CD4-positive, alpha-beta T cell treated with Interleukin-4 for 4 hours (primary cell): ENCODE data around the gene IL6ST.
A peak's percentile ranks its signal among the peaks of the same experiment; 100 is the strongest.

Experiments used
- DNase-seq: peaks from one replicate; pipeline ENCODE4 v3.0.0-alpha.2; 2020

The IL6ST gene

DNA sequence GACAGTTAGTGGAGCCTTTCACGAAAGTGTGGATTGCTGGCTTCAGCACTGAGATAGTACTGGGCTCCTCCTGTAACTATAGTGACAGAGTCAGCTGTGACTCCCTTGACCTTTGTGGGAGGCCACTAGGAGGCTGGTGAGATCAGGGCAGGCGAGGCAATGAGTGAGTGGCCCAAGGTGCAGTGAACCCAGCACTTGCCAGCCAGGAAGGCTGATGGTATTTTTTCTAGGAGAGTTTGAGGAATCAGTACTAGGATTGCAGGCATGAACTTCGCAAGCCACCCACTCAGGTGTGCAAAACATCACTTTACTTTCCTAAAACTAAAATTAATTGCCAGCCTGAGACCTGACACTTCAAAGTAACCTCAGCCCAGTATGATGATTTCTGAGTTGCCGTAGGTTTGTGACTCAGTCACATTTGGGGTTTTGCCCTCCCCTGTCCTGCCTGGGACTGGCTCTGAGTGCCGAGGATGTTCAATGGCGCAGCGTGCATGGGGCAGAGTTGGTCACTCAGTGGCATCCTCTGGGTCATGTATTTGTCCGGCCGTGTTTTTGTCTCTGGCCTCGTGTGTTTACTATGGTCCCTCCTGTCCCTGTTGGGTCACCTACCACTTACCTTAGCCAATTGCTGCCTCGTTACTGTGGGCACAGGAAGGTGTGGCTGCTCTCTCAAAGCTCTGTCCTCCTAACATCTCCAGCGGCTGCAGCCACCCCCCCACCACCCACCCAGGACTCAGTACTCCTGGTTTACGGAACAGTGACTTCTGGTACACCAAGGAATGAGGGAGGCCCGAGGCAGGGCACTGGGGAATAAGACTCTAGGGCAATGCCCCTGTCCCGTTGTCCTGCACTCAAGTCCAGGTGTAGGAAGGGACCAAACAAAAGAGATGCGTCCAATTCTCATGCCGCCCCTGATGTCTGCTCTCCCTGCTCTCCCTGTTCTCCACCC lies 76.4 kb downstream of the IL6ST start:
- no peak for DNase-seq

DNA sequence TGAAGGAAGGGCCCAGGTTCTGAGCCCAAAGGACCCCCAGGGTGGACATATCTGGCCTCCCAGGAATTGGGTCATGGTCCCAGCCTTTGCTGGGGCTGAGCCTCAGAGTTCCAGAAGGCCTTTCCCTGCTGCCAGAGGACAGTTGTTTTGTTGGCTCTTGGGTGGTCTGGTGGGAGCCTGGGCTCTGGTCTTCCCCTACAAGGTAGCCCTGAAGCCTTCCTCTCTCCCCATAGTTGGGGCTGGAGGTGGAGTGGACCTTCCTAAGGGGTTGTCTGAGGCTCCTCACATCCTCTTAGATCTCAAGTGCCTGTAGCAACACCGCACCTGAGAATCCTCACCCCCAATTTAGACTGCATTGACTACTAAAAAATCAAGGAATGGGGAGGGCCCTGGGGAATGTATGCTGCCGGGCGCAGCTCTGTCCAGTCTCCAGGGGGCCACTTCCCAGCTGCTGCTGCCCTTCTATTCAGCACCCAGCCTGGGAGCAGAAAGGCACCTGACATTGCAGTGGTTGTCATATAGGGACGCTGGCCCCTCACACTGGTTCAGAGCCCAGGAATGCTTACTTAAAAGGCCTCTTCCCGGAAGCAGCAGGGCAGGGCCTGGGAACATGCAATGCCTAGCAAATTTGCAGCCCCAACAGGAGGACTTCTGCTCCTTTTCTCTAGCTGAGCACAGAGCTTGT lies 77.2 kb downstream of the IL6ST start:
- no peak for DNase-seq

DNA sequence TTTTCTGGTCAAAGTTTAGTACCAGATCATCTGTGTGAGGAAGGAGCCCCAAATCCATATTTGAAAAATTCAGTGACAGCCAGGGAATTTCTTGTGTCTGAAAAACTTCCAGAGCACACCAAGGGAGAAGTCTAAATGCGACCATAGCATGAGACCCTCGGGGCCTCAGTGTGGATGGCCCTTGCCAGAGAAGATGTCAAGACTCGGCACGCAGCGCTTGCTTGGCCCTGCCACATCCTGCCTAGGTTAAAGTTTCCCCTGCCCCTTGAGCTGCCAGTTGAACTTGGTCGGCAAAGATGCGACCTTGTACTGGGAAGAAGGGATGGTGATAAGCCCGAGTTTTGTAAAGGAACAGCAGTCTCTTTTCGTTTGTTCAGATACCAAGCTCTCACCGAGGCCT lies 77.8 kb downstream of the IL6ST start:
- no peak for DNase-seq

DNA sequence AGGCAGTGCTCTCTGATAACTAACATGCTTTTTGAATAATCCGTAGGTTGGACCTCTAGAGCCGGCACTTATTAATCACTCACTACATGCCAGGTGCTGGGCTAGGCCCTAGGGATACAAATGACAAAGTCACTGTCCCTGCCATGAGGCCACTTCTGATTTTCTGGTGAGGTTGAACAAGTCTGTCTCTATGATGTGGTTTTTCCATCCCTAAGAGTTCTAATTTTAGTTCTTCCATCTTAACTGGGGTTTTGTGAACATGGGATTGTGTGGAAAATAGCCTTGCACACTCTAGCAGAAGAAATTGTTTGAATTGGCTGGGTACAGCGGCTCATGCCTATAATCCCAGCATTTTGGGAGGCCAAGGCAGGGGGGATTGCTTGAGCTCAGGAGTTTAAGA lies 79.0 kb downstream of the IL6ST start:
- DNase-seq, result no peak

DNA sequence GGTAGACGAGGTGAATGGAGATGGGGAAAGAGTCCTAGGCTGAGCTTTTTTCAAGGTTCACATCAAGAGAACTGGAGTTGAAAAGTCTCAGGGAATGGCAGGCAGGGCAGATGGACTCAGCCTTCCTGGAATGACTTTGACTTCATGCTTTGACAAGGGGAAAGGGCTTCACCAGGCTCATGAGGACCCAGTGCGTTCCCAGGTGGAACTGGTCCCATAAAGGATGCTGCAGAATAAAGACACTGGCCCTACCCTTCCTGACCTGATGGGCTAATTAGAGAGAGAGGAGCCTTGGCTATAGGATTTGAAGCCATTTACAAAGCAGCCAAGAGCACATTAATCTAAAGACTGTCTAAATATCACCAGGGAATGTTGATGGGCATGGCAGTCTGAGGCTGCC lies 79.8 kb downstream of the IL6ST start:
- no peak for DNase-seq

DNA sequence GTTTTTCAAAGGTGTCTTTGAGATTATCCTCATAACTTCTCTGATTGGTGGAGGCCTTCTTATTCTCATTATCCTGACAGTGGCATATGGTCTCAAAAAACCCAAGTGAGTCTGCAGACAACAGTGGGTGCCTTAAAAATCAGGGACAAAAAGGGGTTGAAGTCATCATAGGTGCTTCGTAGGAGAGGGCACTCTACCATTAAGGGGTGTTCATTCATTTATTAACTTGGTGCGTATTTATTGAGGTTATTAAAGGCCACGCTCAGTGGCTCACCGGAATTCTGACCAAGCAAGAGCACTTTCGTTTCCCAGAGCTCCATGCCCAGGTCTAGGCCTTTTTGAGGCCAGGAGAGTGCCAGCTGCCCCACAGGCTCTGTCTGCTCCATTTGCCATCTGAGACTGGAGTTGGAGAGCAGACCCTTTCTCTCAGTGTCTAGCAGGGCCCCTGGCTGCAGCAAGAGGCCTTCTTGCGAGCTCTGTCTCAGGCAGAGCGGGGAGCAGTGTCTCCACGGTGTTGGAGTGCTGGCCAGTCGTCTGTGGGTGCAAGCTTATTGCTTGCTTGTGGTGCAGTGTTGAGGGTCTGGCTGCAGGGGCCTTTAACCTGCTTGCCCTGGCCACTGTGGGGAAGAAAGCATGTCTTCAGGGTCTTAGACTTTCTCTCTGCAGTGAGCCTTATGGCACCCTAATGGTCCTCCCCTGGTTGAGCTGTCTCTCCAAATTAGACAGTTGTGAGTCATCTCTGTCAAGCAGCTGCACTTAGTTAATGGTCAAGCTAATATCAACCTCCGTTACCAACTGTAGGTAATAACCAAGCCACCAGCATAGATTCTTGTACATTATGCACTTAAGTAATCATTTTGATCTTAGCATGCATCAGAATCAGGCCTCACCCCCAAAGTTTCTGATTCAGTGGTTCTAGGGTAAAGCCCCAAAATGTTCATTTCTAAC lies 81.0 kb downstream of the IL6ST start:
- no peak for DNase-seq

DNA sequence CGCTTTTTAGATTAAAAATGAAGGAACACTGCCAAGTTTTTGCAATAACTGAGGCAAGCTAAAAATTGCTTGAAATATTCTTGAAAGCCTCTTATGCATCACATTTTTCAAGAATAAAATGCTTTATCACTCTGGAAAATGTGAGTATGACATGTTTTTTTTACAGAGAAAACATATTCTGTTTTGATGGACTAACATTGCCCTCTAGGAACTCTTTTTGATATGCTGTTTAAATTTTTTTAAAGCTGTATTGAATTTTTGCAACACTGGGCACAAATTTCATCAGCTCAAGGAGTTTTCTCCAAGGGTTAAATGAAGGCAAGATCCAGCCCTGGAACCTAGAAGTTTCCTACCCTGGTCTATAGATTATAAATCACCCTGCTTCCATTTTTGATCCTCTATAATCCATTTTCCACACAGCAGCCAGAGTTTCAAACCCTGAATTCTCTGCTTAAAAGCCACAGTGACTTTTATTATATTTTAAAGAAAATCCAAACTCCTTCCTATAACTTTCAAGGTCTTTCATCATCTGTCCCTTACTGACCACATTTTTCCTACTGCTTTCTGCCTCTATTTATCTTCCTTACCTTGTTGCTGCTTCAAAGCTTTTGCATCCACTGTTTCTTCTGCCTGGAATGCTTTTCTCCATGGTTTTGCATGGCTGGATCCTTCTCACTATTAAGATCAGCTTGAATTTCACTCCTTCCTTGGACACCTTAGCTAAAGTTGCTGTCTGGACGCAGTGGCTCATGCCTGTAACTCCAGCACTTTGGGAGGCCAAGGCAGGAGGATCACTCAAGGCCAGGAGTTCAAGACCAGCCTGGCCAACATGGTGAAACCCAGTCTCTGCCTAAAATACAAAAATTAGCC lies 82.7 kb downstream of the IL6ST start:
- no peak for DNase-seq

DNA sequence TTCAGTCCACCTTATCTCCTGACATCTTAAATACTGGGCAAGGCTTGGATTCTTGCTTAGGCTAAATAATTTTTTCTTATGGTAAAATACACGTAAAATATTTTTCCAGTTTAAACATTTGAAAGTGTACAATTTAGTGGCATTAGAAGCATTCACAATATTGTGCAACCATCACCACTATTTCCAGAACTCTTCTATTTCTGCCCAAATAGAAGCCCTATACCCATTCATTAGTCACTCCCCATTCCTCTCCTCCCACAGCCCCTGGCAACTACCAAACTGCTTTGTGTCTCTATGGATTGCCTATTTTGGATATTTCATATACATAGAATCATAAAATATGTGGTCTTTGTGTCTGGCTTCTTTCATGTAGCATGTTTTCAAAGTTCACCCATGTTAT lies 86.0 kb downstream of the IL6ST start:
- no peak for DNase-seq

DNA sequence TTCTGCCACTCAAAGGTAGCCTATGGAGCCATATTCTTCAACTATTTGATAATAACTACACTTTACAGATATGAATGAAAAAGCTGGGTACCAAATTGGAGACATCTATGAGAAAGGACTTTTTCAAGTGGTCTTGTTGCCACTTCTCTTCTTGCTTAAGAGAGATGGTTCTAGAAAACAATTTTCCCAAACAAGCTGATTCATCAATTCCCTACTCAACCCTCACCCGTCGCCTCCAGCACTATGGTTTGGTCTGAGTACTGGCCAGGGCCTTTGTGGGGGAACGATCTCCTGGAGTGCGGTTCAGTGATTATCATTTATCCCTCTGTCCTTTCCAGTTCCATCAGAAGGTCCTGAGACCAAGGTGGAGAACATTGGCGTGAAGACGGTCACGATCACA lies 86.8 kb downstream of the IL6ST start:
- no peak for DNase-seq

DNA sequence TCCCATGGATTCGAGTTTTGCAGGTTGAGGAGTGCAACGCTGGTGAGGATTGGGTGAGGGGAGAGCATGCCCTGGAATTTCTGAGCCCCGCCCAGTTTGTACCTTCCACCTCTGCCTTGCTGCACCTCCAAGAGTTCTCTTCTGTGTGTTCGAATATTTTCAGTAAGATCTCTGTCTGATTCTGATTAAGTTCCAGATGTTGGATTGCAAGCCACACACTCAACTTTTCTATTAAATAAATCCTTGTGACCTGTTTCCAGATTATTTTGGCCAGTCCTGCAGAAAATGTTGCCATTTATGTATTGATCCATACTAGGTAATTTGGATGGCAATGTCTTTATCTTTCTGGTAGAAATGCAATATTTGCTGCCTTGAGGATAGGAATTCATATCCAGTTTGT lies 89.5 kb downstream of the IL6ST start:
- DNase-seq, result no peak

DNA sequence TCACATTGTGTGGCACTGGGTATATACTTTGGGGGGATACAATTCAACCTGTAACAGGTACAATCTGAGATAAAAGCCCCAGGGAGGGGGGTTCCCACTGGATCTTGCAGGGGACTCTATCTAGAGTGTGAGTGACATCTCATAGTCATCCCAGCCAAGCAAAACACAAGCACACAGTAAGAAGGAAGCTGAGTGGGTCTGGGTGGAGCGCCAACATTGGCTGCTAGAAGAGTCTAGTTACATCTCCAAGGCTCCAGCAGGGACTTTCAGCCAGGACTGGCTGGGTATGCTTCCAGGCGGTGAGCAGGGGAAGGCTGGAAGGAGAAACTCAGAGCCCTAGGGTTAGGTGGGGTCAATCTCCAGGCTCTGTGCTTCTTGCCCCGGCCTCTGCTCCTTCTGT lies 90.6 kb downstream of the IL6ST start:
- DNase-seq, result no peak

DNA sequence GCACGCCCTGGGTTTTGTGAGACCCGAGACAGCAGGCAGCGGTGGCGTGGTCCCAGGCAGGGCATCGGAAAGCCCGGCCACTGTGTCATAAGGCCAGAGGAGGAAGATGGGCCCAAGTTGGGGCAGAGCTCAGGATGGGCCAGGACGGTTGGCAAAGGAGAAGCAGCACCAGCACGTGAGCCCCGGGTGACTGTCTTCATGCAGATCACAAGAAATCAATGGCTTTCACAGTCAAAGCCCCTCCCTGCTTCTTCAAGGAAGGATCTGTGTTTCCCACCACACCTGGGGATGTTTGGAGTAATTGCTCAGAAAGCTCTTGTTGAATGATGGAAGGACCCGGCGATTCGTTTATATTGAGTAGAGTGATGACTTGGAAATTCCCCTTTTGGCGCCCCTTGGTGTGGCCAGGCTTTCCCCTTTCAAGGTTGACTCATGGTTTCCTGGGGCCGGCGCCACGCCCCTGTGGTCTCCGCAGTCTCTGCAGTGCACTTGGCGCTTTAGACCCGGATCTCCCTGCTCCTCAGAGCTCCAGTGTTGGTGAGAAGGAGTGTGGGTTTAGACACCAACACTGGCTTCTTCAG lies 91.6 kb downstream of the IL6ST start:
- peak; percentile 77 for DNase-seq

DNA sequence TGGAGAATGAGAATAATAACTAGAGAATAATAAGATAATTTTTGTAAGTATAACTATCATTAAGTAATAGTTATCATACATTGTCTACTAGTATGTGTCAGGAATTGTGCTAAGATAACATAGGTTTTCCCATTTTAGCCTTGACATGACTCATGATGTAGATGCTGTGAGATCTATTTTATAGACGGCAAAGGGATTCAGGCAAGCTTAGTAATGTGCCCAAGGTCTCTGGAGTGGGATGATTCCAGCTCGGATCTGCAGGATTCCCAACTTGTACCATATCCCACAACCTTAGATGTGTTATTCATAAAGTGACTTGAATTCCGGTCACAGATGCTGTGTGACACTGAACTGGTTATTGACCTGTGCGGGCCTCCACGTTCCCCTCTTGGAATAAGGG lies 92.1 kb downstream of the IL6ST start:
- no peak for DNase-seq

DNA sequence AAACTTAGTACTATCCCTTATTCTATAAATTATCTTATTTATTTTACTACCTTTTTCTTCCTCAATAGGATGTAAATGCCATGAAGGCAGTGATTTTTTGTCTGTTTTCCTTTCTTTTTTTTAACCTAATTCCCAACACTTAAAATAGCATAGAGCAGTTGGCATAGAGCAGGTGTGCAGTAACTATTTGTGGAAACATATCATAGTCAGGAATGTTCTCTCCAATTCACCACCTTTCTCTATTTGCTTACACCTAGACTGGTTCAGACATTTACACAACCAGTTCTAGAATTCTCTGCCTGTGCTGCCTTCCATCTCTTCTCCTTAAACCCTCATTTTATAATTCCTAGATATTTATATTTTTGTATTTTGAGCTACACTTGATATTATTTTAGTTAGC lies 94.0 kb downstream of the IL6ST start:
- DNase-seq, result no peak

DNA sequence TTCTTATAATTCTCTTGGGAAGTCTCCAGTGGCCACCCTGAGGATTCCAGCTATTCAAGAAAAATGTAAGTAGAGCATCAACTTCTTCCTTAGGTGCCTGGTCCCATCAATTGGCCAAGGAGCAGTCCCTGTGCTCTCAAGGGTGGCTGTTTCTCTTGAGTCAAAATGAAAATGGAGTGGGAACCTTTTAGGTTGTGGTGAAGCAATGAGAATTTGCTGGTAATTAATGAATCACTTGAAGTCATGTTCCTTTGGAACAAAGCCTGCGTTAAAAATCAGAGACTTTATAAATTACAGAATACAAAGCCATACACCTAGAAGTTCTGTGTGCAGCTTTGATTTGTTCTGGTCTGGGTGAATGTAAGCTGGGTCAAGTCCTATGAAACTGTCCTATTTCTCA lies 94.7 kb downstream of the IL6ST start:
- DNase-seq, result no peak

DNA sequence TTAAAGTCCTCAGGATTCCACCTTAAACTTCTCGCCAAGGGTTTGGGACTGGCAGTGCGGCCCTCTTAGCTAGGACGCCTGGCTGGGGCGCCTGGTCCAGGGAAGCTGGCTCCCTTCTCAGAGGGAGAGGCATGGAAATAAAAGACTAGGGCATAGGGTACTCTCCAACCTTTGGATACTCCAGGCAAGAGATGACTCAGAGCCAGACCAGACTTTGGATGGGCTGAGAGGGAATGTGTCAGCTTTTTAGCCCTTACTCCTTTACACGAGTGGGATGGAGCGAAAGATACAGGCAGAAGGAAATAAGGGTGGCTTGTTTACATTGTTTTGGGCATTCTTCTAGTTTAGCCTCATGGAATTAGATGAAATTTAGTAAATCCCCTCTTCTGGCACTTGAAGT lies 95.4 kb downstream of the IL6ST start:
- DNase-seq, result no peak

DNA sequence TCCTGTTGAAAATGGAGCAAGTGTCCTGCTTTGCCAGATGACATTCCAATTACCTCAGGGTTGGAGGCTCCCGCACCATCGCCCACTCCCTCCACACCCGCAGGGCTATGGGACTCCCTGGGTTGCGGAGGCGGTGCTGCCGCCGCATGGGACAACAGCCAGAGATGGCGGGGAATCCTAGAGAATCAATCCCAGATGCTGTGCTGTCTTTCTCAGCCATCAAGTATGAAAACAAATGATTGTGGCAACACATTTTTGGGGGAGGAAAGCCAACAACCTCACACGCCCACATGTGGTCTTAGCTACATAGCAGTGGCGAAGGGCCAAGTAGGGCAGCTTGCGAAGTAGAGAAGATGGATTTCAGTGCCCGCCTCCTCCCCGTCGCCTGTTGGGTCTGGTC lies 96.9 kb downstream of the IL6ST start:
- DNase-seq, result no peak

DNA sequence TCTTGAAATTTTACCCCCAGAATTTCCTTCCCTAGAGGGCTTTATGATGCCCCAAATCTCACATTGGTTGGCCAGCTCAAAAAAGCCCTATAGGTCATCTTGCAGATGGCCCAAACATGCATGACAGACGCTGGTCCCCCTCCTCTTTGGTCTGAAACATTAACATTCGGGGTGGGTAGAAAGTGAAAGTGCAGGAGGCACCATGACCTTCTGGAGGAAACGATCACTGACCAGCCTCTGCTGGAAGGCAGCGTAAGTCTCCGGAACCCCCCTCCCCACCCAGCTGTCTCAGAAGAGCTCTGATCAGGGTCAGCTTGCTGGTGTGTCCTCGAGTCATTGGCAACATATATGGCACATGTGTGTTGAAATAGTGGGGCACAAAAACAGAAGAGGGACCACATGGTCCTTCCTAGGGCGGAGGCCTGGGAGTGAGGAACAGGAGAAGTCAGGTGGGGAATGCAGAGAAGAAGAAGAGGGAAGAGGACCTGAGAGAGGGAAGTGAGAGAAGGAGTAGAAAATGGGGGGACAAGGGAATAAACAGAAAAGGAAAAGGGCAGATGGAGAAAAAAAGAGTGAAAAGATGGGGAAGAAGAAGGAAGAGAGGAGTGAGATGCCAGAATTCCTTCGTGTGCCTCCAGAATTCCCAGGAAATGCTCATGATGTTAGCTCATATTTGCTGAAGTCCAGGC lies 97.4 kb downstream of the IL6ST start:
- DNase-seq, result no peak

DNA sequence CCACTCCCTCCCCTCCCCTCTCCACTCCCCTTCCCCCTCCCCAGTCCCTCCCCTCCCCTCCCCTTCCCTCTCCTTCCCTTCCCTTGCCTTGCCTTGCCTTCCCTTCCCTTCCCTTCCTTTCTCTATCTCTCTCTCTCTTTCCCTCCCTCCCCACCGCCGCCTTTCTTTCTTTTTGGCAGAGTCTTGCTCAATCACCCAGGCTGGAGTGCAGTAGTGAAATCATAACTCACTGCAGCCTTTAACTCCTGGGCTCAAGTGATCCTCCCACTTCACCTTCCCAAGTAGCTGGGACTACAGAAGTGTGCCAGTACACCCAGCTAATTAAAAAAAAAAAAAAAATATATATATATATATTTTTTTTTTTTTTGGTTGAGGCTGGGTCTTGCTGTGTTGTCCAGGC lies 98.1 kb downstream of the IL6ST start:
- no peak for DNase-seq

DNA sequence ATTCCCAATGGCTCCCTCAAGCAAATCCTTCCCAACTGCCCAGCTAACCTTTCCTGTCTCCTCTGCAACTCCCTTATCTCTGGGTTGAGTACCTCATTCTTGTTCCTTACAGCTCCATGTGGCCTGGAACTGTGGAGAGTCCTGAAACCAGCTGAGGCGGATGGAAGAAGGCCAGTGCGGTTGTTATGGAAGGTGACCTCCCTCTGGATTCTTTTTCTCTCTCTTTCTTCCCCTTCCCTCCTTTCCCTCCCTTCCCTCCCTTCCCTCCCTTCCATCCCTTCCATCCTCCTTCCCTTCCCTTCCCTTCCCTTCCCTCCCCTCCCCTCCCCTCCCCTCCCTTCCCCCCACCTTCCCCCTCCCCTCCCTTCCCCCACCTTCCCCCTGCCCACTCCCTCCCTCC lies 98.5 kb downstream of the IL6ST start:
- no peak for DNase-seq

DNA sequence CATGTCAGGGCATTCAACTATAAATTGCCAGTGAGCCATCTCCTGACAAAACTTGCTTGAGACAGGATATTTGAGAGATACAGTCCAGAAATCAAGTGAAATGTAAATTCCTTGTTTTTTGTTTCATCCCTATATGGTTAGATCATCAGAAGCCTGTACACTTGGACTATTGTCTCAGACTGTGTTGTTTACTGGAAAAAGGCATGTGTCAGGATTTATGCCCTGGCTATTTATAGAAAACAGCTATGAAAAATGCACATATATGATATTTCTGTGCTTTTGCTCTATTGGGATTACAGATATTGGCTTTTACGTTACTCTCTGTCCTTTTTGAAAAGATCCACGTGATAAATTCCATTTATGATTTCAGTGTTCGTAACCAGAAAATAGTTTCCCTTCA lies 99.4 kb downstream of the IL6ST start:
- DNase-seq, result no peak
